Activated T-helper 1 cell treated with anti-CD3 and anti-CD28 coated beads, Interleukin-12 subunit alpha, Interleukin-12 subunit beta, Interleukin-2, Interleukin-4 antibody, amounts not matched to agents 30 ng/mL and 10 ng/mL and 1 ng/mL, durations not matched to agents 14 hours and 24 hours and 36 hours (primary cell): ENCODE data around the gene MYADM. TPM values are rescaled to one million over a fixed set of nuclear protein-coding genes. Genes with fewer than 3 reads are reported as not detected.
"Not testable (repeated sequence)": the region's sequence is repeated elsewhere in the genome, so short reads cannot be mapped to it uniquely, and the experiment has no call there.

Source experiments
- DNase-seq: peaks from one replicate; pipeline ENCODE4 v3.0.0; 2021; ENCODE audit warnings: low spot score
- H3K27ac Mint-ChIP-seq: one replicate; pipeline ENCODE4 v1.8.0; 2021; ENCODE audit warnings: mild to moderate bottlenecking, mixed read lengths
- H3K27me3 Mint-ChIP-seq: one replicate; pipeline ENCODE4 v1.8.0; 2022; ENCODE audit warnings: mild to moderate bottlenecking, moderate library complexity, mixed read lengths; ENCODE audit not compliant: insufficient read depth
- H3K36me3 Mint-ChIP-seq: one replicate; pipeline ENCODE4 v1.8.0; 2021; ENCODE audit warnings: low read depth, mixed read lengths
- H3K4me1 Mint-ChIP-seq: one replicate; pipeline ENCODE4 v1.8.0; 2021; ENCODE audit warnings: low read depth, mixed read lengths
- H3K4me3 Mint-ChIP-seq: one replicate; pipeline ENCODE4 v1.8.0; 2021; ENCODE audit warnings: mild to moderate bottlenecking, moderate library complexity, mixed read lengths
- H3K9me3 Mint-ChIP-seq: one replicate; pipeline ENCODE4 v1.8.0; 2021; ENCODE audit warnings: mixed read lengths
- intact Hi-C: fragments of 100-400 bp; cut with micrococcal nuclease; formaldehyde crosslinking; loops from one replicate; pipeline ENCODE4 v1.15.1; 2024
- total RNA-seq: library from RNA; stranded (reverse); gene quantifications from 2 replicates; pipeline ENCODE4 v1.2.3, GENCODE V29; 2022

Gene MYADM
- total RNA-seq, 1 donor from 2014 or later: 58.8 TPM

GRCh38 chr19:53849237-53849676 is 18.4 kb upstream of the MYADM start:
- no peak overlapping the region for H3K27ac Mint-ChIP-seq
- no peaks in the 10 kb centered on the region for H3K36me3 Mint-ChIP-seq
- H3K27me3 Mint-ChIP-seq: peaks cover 20% of the 10 kb centered on the region
- no peaks in the 10 kb centered on the region for H3K9me3 Mint-ChIP-seq
- peaks cover 20% of the 10 kb centered on the region for H3K4me1 Mint-ChIP-seq
- H3K4me3 Mint-ChIP-seq: no peak overlapping the region
- intact Hi-C loops: no loop called here
- no peak for DNase-seq

GRCh38 chr19:53853707-53854106 is 14.0 kb upstream of the MYADM start:
- intact Hi-C loops: loop anchor here (1.0 to 2.0 kb wide), 2 partner anchors 11 to 27 kb away; no protein-coding TSS in a partner anchor
- Mint-ChIP-seq H3K4me1 (peaks cover 23% of the 10 kb centered on the region), H3K27me3 (peaks cover 17% of the 10 kb centered on the region), H3K36me3 (no peaks in the 10 kb centered on the region), H3K27ac (no peak overlapping the region), H3K4me3 (no peak overlapping the region), H3K9me3 (no peaks in the 10 kb centered on the region)
- no peak for DNase-seq

- no peaks in the 10 kb centered on the region for H3K9me3 Mint-ChIP-seq
Observed at GRCh38 chr19:53864308-53864836, 3.3 kb upstream of the MYADM start.

GRCh38 chr19:53865523-53865917 is 2.2 kb upstream of the MYADM start:
- Mint-ChIP-seq H3K4me1 (peaks cover 24% of the 10 kb centered on the region), H3K27ac (peak overlapping the region; percentile 88), H3K4me3 (peak overlapping the region; percentile 80), H3K27me3 (peaks cover 3% of the 10 kb centered on the region), H3K9me3 (no peaks in the 10 kb centered on the region), H3K36me3 (peaks cover 4% of the 10 kb centered on the region)
- no peak for DNase-seq
- intact Hi-C loops: loop anchor here (5.0 to 10.0 kb wide), 7 partner anchors 237 to 1732 kb away; partner anchors contain the start of genes FIZ1, LENG8, NDUFA3 and OSCAR

More at GRCh38 chr19:53864308-53864836, 3.3 kb upstream of the MYADM start:
- Mint-ChIP-seq H3K27me3 (peaks cover 3% of the 10 kb centered on the region), H3K4me1 (peaks cover 22% of the 10 kb centered on the region), H3K4me3 (no peak overlapping the region), H3K36me3 (no peaks in the 10 kb centered on the region), H3K27ac (no peak overlapping the region)
- intact Hi-C loops: loop anchor here (10.0 kb wide), 1 partner anchor 900 kb away; the partner anchor contains the start of gene ZNF816
- no peak for DNase-seq

- no peaks in the 10 kb centered on the region for H3K9me3 Mint-ChIP-seq
Observed at GRCh38 chr19:53865918-53866864, 1.5 kb upstream of the MYADM start.

GRCh38 chr19:53866865-53867224 is 838 bp upstream of the MYADM start:
- no peaks in the 10 kb centered on the region for H3K9me3 Mint-ChIP-seq
- intact Hi-C loops: loop anchor here (1.0 to 10.0 kb wide), 12 partner anchors 16 to 1730 kb away; partner anchors contain the start of genes CNOT3, FIZ1, LENG8 and NDUFA3

More at GRCh38 chr19:53865918-53866864, 1.5 kb upstream of the MYADM start:
- intact Hi-C loops: loop anchor here (2.0 to 10.0 kb wide), 9 partner anchors 236 to 1731 kb away; partner anchors contain the start of genes FIZ1, LENG8, NDUFA3 and OSCAR
- H3K27me3 Mint-ChIP-seq: peaks cover 3% of the 10 kb centered on the region
- H3K4me3 Mint-ChIP-seq: peak overlapping the region; percentile 94
- peaks cover 8% of the 10 kb centered on the region for H3K36me3 Mint-ChIP-seq
- peaks cover 31% of the 10 kb centered on the region for H3K4me1 Mint-ChIP-seq
- DNase-seq: peak; percentile 79
- H3K27ac Mint-ChIP-seq: peak overlapping the region; percentile 96

GRCh38 chr19:53868091-53868891 is 608 bp downstream of the MYADM start:
- H3K27me3 Mint-ChIP-seq: peaks cover under 1% of the 10 kb centered on the region
- H3K4me3 Mint-ChIP-seq: peak overlapping the region; percentile 94
- H3K27ac Mint-ChIP-seq: peak overlapping the region; percentile 89
- DNase-seq: peak; percentile 38
- peaks cover 43% of the 10 kb centered on the region for H3K4me1 Mint-ChIP-seq
- no peaks in the 10 kb centered on the region for H3K9me3 Mint-ChIP-seq
- H3K36me3 Mint-ChIP-seq: peaks cover 13% of the 10 kb centered on the region
- intact Hi-C loops: loop anchor here (5.0 to 10.0 kb wide), 7 partner anchors 234 to 1729 kb away; partner anchors contain the start of genes FIZ1, LENG8, NDUFA3 and OSCAR

More at GRCh38 chr19:53866865-53867224, 838 bp upstream of the MYADM start:
- Mint-ChIP-seq H3K27me3 (peaks cover 3% of the 10 kb centered on the region), H3K4me1 (peaks cover 37% of the 10 kb centered on the region), H3K36me3 (peaks cover 13% of the 10 kb centered on the region), H3K27ac (peak overlapping the region; percentile 96), H3K4me3 (peak overlapping the region; percentile 94)
- no peak for DNase-seq

- Mint-ChIP-seq H3K9me3 (no peaks in the 10 kb centered on the region), H3K27ac (peak overlapping the region; percentile 89), H3K36me3 (peaks cover 22% of the 10 kb centered on the region), H3K27me3 (no peaks in the 10 kb centered on the region), H3K4me1 (peaks cover 52% of the 10 kb centered on the region), H3K4me3 (peak overlapping the region; percentile 94)
- DNase-seq: peak; percentile 90
- intact Hi-C loops: loop anchor here (1.0 to 10.0 kb wide), 10 partner anchors 10 to 1728 kb away; partner anchors contain the start of genes FIZ1, LENG8, NDUFA3 and OSCAR
Observed at GRCh38 chr19:53868892-53869804, 1.5 kb downstream of the MYADM start.

- peak overlapping the region; percentile 89 for H3K27ac Mint-ChIP-seq
- intact Hi-C loops: loop anchor here (1.0 to 10.0 kb wide), 10 partner anchors 9 to 1727 kb away; partner anchors contain the start of genes FIZ1, LENG8, NDUFA3 and OSCAR
- H3K4me3 Mint-ChIP-seq: peak overlapping the region; percentile 87
- DNase-seq, H3K27me3 Mint-ChIP-seq, H3K9me3 Mint-ChIP-seq: not testable (repeated sequence)
- peaks cover 60% of the 10 kb centered on the region for H3K4me1 Mint-ChIP-seq
- peaks cover 29% of the 10 kb centered on the region for H3K36me3 Mint-ChIP-seq
Observed at GRCh38 chr19:53869805-53870484, 2.3 kb downstream of the MYADM start.

- H3K27ac Mint-ChIP-seq: peak overlapping the region; percentile 86
- no peaks in the 10 kb centered on the region for H3K9me3 Mint-ChIP-seq
- peaks cover 65% of the 10 kb centered on the region for H3K4me1 Mint-ChIP-seq
- no peaks in the 10 kb centered on the region for H3K27me3 Mint-ChIP-seq
- H3K4me3 Mint-ChIP-seq: peak overlapping the region; percentile 82
- intact Hi-C loops: no loop called here
- H3K36me3 Mint-ChIP-seq: peaks cover 29% of the 10 kb centered on the region
- DNase-seq: no peak
Observed at GRCh38 chr19:53870485-53870844, 2.8 kb downstream of the MYADM start.

- Mint-ChIP-seq H3K4me1 (peaks cover 71% of the 10 kb centered on the region), H3K36me3 (peaks cover 33% of the 10 kb centered on the region)
Observed at GRCh38 chr19:53871454-53871853, 3.8 kb downstream of the MYADM start.

More at GRCh38 chr19:53871454-53871853, 3.8 kb downstream of the MYADM start:
- Mint-ChIP-seq H3K4me3 (peak overlapping the region; percentile 82), H3K9me3 (no peaks in the 10 kb centered on the region), H3K27me3 (no peaks in the 10 kb centered on the region), H3K27ac (peak overlapping the region; percentile 76)
- intact Hi-C loops: no loop called here
- no peak for DNase-seq
